DND-41 (cell line): ENCODE data around the gene PIK3C2A.

ENCODE experiments used
- EZH2 ChIP-seq: IDR thresholded peaks from 3 replicates; pipeline ENCODE4 v1.6.1; 2012; ENCODE audit warnings: borderline replicate concordance, low read depth, mild to moderate bottlenecking, moderate library complexity, low read length, inconsistent platforms; ENCODE audit not compliant: severe bottlenecking
- TF ChIP-seq, protein P1 (sequence below): IDR thresholded peaks from 2 replicates; pipeline ENCODE4 v1.5.1; 2012; ENCODE audit warnings: borderline replicate concordance, low read length, moderate library complexity, mild to moderate bottlenecking; ENCODE audit not compliant: poor library complexity, severe bottlenecking; ENCODE audit errors: extremely low read depth

DNA sequence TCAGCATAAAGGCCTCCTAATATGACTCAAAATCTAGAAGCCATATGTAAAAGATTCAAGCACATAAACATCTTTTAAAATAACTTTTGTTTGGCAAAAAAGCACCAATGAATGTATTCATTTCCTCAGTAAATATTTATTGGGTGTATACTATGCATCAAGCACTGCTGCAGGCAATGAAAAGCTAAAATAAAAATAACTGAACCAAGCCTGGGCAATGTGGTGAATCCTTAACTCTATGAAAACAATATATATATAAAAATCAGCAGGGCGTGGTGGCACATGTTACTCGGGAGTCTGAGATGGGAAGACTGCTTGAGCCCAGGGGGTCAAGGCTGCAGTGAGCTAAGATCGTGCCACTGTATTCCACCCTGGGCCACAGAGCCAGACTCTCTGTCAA, 27.8 kb downstream of the PIK3C2A start:
- TF ChIP-seq, protein P1, sequence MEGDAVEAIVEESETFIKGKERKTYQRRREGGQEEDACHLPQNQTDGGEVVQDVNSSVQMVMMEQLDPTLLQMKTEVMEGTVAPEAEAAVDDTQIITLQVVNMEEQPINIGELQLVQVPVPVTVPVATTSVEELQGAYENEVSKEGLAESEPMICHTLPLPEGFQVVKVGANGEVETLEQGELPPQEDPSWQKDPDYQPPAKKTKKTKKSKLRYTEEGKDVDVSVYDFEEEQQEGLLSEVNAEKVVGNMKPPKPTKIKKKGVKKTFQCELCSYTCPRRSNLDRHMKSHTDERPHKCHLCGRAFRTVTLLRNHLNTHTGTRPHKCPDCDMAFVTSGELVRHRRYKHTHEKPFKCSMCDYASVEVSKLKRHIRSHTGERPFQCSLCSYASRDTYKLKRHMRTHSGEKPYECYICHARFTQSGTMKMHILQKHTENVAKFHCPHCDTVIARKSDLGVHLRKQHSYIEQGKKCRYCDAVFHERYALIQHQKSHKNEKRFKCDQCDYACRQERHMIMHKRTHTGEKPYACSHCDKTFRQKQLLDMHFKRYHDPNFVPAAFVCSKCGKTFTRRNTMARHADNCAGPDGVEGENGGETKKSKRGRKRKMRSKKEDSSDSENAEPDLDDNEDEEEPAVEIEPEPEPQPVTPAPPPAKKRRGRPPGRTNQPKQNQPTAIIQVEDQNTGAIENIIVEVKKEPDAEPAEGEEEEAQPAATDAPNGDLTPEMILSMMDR: no peak
- no peak for TF ChIP-seq EZH2
